ENCODE measurements around the gene SPSB4.

SPSB4 gene

GRCh38 chr3:141039589-141039988, 11.6 kb upstream of the SPSB4 start:
- no peaks in the 10 kb centered on the region for H3K36me3 ChIP-seq (replicated peaks in 1 of 2; ENCODE audit: control insufficient read depth in 2 of 2, insufficient read depth in 2 of 2, low read length in 2 of 2)
- H3K9ac ChIP-seq (ENCODE audit: low read depth, low read length, poor library complexity), result no peak overlapping the region
- H3K4me2 ChIP-seq (ENCODE audit: insufficient read depth, low read length, poor library complexity, severe bottlenecking), result no peak overlapping the region
- H3K9me3 ChIP-seq (replicated peaks in 1 of 2; ENCODE audit: control insufficient read depth in 2 of 2, insufficient read depth in 1 of 2, low read depth in 1 of 2, low read length in 2 of 2), result no peaks in the 10 kb centered on the region
- H2AK5ac ChIP-seq (ENCODE audit: low read depth, low read length), result no peak overlapping the region
- peak overlapping the region; percentile 24 for H2AFZ ChIP-seq (ENCODE audit: low read length)
- no peak overlapping the region for H2BK5ac ChIP-seq (ENCODE audit: low read length)
- no peak overlapping the region for H3K27ac ChIP-seq (replicated peaks; ENCODE audit: low read length)
- no peaks in the 10 kb centered on the region for H3K79me1 ChIP-seq (ENCODE audit: low read depth, low read length)
- no peak overlapping the region for H3K23ac ChIP-seq (ENCODE audit: low read depth, low read length, poor library complexity)
- H3K18ac ChIP-seq (ENCODE audit: low read length), result no peak overlapping the region
- H3K14ac ChIP-seq (ENCODE audit: low read length), result no peak overlapping the region
- WGBS, 2 donors (ENCODE audit: extremely low coverage in 2 of 2, insufficient read length in 2 of 2, insufficient replicate concordance in 1 of 2), result no CpG with 5 or more reads among the region's 5 CpGs
- peaks cover 0 to 2% of the 10 kb centered on the region in 2 donors for H3K4me1 ChIP-seq (ENCODE audit: control insufficient read depth in 2 of 2, insufficient read depth in 1 of 2, low read depth in 1 of 2, low read length in 2 of 2)
- no peak overlapping the region for H4K8ac ChIP-seq (ENCODE audit: low read depth, low read length)
- H3K4ac ChIP-seq (ENCODE audit: low read length), result no peak overlapping the region
- no peaks in the 10 kb centered on the region for H3K27me3 ChIP-seq (ENCODE audit: control insufficient read depth in 3 of 3, insufficient read depth in 3 of 3, low read depth in 1 of 3, low read length in 3 of 3)
- H2BK120ac ChIP-seq (ENCODE audit: low read depth, low read length), result no peak overlapping the region
- no peak overlapping the region for H2BK12ac ChIP-seq (ENCODE audit: low read length)
- H4K91ac ChIP-seq (ENCODE audit: low read depth, low read length, poor library complexity), result no peak overlapping the region
- H3K4me3 ChIP-seq (ENCODE audit: low read length in 2 of 2), result no peak overlapping the region
- no peak for DNase-seq (ENCODE audit: low spot score)
- no peak overlapping the region for H2BK15ac ChIP-seq (ENCODE audit: low read length)

DNA sequence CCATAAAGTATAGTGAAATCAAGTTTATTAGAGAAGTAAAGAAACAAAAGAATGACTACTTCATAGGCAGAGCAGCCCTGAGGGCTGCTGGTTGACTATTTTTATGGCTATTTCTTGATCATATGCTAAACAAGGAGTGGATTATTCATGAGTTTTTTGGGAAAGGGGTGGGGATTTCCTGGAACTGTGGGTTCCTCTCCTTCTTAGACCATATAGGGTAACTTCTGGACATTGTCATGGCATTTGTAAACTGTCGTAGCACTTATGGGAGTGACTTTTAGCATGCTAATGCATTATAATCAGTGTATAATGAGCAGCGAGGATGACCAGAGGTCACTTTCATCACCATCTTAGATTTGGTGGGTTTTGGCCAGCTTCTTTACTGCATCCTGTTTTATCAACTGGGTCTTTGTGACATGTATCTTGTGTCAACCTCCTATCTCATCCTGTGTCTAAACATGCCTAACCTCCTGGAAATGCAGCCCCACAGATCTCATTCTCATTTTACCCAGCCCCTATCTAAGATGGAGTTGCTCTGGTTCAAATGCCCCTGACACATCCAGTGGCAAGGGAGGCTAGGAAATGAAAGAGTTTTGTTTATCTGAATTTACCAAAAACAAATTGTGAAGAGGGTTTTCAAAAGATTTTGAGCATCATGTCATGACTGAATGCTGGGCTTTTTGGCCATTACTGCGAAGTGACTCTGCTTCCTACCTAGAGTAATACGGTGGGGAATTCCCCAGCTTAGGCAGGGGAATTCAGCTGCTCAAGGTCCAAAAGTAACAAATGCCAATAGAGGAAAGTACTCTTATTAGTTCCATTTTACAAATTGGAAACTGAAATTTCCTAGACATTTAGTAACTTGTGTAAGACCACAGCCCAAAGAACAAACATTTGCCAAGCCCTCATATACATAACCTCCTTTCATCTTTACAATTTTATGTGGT, 6.2 kb upstream of the SPSB4 start:
- no peaks in the 10 kb centered on the region for H3K36me3 ChIP-seq (replicated peaks in 1 of 2; ENCODE audit: control insufficient read depth in 2 of 2, insufficient read depth in 2 of 2, low read length in 2 of 2)
- peaks cover 0 to 4% (median 0%) of the 10 kb centered on the region in 3 experiments for H3K27me3 ChIP-seq (ENCODE audit: control insufficient read depth in 3 of 3, insufficient read depth in 3 of 3, low read depth in 1 of 3, low read length in 3 of 3)
- no peak overlapping the region for H3K4me2 ChIP-seq (ENCODE audit: insufficient read depth, low read length, poor library complexity, severe bottlenecking)
- no peak overlapping the region for H4K91ac ChIP-seq (ENCODE audit: low read depth, low read length, poor library complexity)
- no peak overlapping the region for H3K27ac ChIP-seq (replicated peaks; ENCODE audit: low read length)
- no peaks in the 10 kb centered on the region for H3K79me1 ChIP-seq (ENCODE audit: low read depth, low read length)
- H3K18ac ChIP-seq (ENCODE audit: low read length), result no peak overlapping the region
- H3K4me1 ChIP-seq (ENCODE audit: control insufficient read depth in 2 of 2, insufficient read depth in 1 of 2, low read depth in 1 of 2, low read length in 2 of 2), result no peaks in the 10 kb centered on the region
- H2BK15ac ChIP-seq (ENCODE audit: low read length), result no peak overlapping the region
- H4K8ac ChIP-seq (ENCODE audit: low read depth, low read length), result no peak overlapping the region
- no peak overlapping the region for H2BK120ac ChIP-seq (ENCODE audit: low read depth, low read length)
- no peak overlapping the region for H3K14ac ChIP-seq (ENCODE audit: low read length)
- no CpG with 5 or more reads among the region's 4 CpGs for WGBS, 2 donors (ENCODE audit: extremely low coverage in 2 of 2, insufficient read length in 2 of 2, insufficient replicate concordance in 1 of 2)
- no peak overlapping the region for H2BK12ac ChIP-seq (ENCODE audit: low read length)
- H3K4me3 ChIP-seq (ENCODE audit: low read length in 2 of 2), result no peak overlapping the region
- no peak overlapping the region for H2AK5ac ChIP-seq (ENCODE audit: low read depth, low read length)
- no peak for DNase-seq (ENCODE audit: low spot score)
- no peak overlapping the region for H3K23ac ChIP-seq (ENCODE audit: low read depth, low read length, poor library complexity)
- no peak overlapping the region for H2AFZ ChIP-seq (ENCODE audit: low read length)
- H3K9ac ChIP-seq (ENCODE audit: low read depth, low read length, poor library complexity), result no peak overlapping the region
- H3K9me3 ChIP-seq (replicated peaks in 1 of 2; ENCODE audit: control insufficient read depth in 2 of 2, insufficient read depth in 1 of 2, low read depth in 1 of 2, low read length in 2 of 2), result no peaks in the 10 kb centered on the region
- H2BK5ac ChIP-seq (ENCODE audit: low read length), result no peak overlapping the region
- H3K4ac ChIP-seq (ENCODE audit: low read length), result no peak overlapping the region

- Histone ChIP-seq H3K4me3 (ENCODE audit: low read length in 2 of 2) (no peak overlapping the region), H2AFZ (ENCODE audit: low read length) (no peak overlapping the region), H2AK5ac (ENCODE audit: low read depth, low read length) (no peak overlapping the region), H2BK12ac (ENCODE audit: low read length) (no peak overlapping the region), H2BK5ac (ENCODE audit: low read length) (no peak overlapping the region), H4K8ac (ENCODE audit: low read depth, low read length) (no peak overlapping the region), H3K27ac (replicated peaks; ENCODE audit: low read length) (no peak overlapping the region), H3K27me3 (ENCODE audit: control insufficient read depth in 3 of 3, insufficient read depth in 3 of 3, low read depth in 1 of 3, low read length in 3 of 3) (peaks cover 0 to 10% (median 0%) of the 10 kb centered on the region in 3 experiments), H3K9me3 (replicated peaks in 1 of 2; ENCODE audit: control insufficient read depth in 2 of 2, insufficient read depth in 1 of 2, low read depth in 1 of 2, low read length in 2 of 2) (no peaks in the 10 kb centered on the region), H4K91ac (ENCODE audit: low read depth, low read length, poor library complexity) (no peak overlapping the region), H3K4me2 (ENCODE audit: insufficient read depth, low read length, poor library complexity, severe bottlenecking) (no peak overlapping the region), H3K4ac (ENCODE audit: low read length) (no peak overlapping the region), H3K18ac (ENCODE audit: low read length) (no peak overlapping the region), H3K23ac (ENCODE audit: low read depth, low read length, poor library complexity) (no peak overlapping the region), H2BK15ac (ENCODE audit: low read length) (no peak overlapping the region), H2BK120ac (ENCODE audit: low read depth, low read length) (no peak overlapping the region), H3K4me1 (ENCODE audit: control insufficient read depth in 2 of 2, insufficient read depth in 1 of 2, low read depth in 1 of 2, low read length in 2 of 2) (peaks cover 0 to 3% of the 10 kb centered on the region in 2 donors), H3K79me1 (ENCODE audit: low read depth, low read length) (no peaks in the 10 kb centered on the region), H3K9ac (ENCODE audit: low read depth, low read length, poor library complexity) (no peak overlapping the region), H3K36me3 (replicated peaks in 1 of 2; ENCODE audit: control insufficient read depth in 2 of 2, insufficient read depth in 2 of 2, low read length in 2 of 2) (no peaks in the 10 kb centered on the region), H3K14ac (ENCODE audit: low read length) (no peak overlapping the region)
- WGBS, 2 donors (ENCODE audit: extremely low coverage in 2 of 2, insufficient read length in 2 of 2, insufficient replicate concordance in 1 of 2), result no CpG with 5 or more reads among the region's 1 CpG
- DNase-seq (ENCODE audit: low spot score), result no peak
These were observed 5.3 kb upstream of the SPSB4 start for GRCh38 chr3:141045849-141046248.

GRCh38 chr3:141047168-141047567, 4.0 kb upstream of the SPSB4 start:
- Histone ChIP-seq H3K79me1 (ENCODE audit: low read depth, low read length) (no peaks in the 10 kb centered on the region), H2AFZ (ENCODE audit: low read length) (no peak overlapping the region), H3K4me1 (ENCODE audit: control insufficient read depth in 2 of 2, insufficient read depth in 1 of 2, low read depth in 1 of 2, low read length in 2 of 2) (peaks cover 0 to 3% of the 10 kb centered on the region in 2 donors), H3K18ac (ENCODE audit: low read length) (no peak overlapping the region), H2BK5ac (ENCODE audit: low read length) (no peak overlapping the region), H3K23ac (ENCODE audit: low read depth, low read length, poor library complexity) (no peak overlapping the region), H3K9me3 (replicated peaks in 1 of 2; ENCODE audit: control insufficient read depth in 2 of 2, insufficient read depth in 1 of 2, low read depth in 1 of 2, low read length in 2 of 2) (no peaks in the 10 kb centered on the region), H4K8ac (ENCODE audit: low read depth, low read length) (no peak overlapping the region), H3K4me3 (ENCODE audit: low read length in 2 of 2) (no peak overlapping the region), H3K27me3 (ENCODE audit: control insufficient read depth in 3 of 3, insufficient read depth in 3 of 3, low read depth in 1 of 3, low read length in 3 of 3) (peaks cover 0 to 10% (median 0%) of the 10 kb centered on the region in 3 experiments), H2BK15ac (ENCODE audit: low read length) (no peak overlapping the region), H4K91ac (ENCODE audit: low read depth, low read length, poor library complexity) (no peak overlapping the region), H2AK5ac (ENCODE audit: low read depth, low read length) (peak overlapping the region; percentile 37), H3K4ac (ENCODE audit: low read length) (no peak overlapping the region), H2BK12ac (ENCODE audit: low read length) (no peak overlapping the region), H3K27ac (replicated peaks; ENCODE audit: low read length) (no peak overlapping the region), H3K36me3 (replicated peaks in 1 of 2; ENCODE audit: control insufficient read depth in 2 of 2, insufficient read depth in 2 of 2, low read length in 2 of 2) (no peaks in the 10 kb centered on the region), H3K9ac (ENCODE audit: low read depth, low read length, poor library complexity) (no peak overlapping the region), H3K14ac (ENCODE audit: low read length) (no peak overlapping the region), H3K4me2 (ENCODE audit: insufficient read depth, low read length, poor library complexity, severe bottlenecking) (no peak overlapping the region), H2BK120ac (ENCODE audit: low read depth, low read length) (no peak overlapping the region)
- no CpG with 5 or more reads among the region's 1 CpG for WGBS, 2 donors (ENCODE audit: extremely low coverage in 2 of 2, insufficient read length in 2 of 2, insufficient replicate concordance in 1 of 2)
- DNase-seq (ENCODE audit: low spot score), result no peak

Data from neuronal stem cell (in vitro differentiated cells).